Ovary (tissue), 3 donors: Measurements from ENCODE around the gene ANKRD35.

ENCODE experiments used
- EP300 ChIP-seq: sonication (generic); formaldehyde crosslinking; IDR thresholded peaks from one replicate; pipeline ENCODE4 v1.6.1; 2017; ENCODE audit warnings: antibody characterized with exemption
- POLR2A ChIP-seq: fragments of 450-650 bp; IDR thresholded peaks from one replicate; pipeline ENCODE4 v1.6.1; 2017; ENCODE audit warnings: antibody characterized with exemption, mild to moderate bottlenecking, moderate library complexity
- TF ChIP-seq, protein P1 (sequence below), 3 donors: fragments of 450-650 bp in 2 of 3; fragments of 200-600 bp in 1 of 3; IDR thresholded peaks; one replicate each; pipeline versions ENCODE4 v1.5.1 to v1.8.0; 2016 to 2022; ENCODE audit warnings: antibody characterized with exemption in 3 of 3, mild to moderate bottlenecking in 1 of 3
- donor health status: DM: no; HTN: no; CAD: no.

DNA sequence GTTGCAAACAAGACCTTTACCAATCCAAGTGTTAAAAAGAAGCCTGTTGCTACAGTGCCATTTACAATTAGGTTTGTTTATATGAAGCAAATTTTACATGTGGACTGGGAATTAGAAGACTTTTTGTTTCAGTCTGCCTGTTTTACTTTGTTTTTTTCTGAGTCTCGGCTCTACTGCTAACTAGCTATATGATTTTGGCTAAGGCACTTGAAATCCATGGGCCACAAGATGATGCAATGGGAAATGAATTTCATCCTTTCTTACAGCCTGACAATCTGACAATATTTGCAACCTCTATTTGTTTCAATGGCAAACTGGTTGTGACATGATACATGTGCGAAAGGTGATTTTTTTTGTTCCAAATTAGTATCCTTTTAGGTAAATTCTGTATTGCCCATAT, 36.6 kb upstream of the ANKRD35 start:
- TF ChIP-seq, protein P1, sequence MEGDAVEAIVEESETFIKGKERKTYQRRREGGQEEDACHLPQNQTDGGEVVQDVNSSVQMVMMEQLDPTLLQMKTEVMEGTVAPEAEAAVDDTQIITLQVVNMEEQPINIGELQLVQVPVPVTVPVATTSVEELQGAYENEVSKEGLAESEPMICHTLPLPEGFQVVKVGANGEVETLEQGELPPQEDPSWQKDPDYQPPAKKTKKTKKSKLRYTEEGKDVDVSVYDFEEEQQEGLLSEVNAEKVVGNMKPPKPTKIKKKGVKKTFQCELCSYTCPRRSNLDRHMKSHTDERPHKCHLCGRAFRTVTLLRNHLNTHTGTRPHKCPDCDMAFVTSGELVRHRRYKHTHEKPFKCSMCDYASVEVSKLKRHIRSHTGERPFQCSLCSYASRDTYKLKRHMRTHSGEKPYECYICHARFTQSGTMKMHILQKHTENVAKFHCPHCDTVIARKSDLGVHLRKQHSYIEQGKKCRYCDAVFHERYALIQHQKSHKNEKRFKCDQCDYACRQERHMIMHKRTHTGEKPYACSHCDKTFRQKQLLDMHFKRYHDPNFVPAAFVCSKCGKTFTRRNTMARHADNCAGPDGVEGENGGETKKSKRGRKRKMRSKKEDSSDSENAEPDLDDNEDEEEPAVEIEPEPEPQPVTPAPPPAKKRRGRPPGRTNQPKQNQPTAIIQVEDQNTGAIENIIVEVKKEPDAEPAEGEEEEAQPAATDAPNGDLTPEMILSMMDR (IDR thresholded peaks at IDR 0.05): no peak
- no peak for TF ChIP-seq EP300
- no peak for TF ChIP-seq POLR2A
